ENCODE measurements around the gene LRFN3. TPM values are rescaled to one million over a fixed set of nuclear protein-coding genes. Genes with fewer than 3 reads are reported as not detected.
A peak's percentile ranks its signal among the peaks of the same experiment; 100 is the strongest.

LRFN3 gene
- total RNA-seq, 1 experiment from 2014 or later, result 14.6 TPM

DNA sequence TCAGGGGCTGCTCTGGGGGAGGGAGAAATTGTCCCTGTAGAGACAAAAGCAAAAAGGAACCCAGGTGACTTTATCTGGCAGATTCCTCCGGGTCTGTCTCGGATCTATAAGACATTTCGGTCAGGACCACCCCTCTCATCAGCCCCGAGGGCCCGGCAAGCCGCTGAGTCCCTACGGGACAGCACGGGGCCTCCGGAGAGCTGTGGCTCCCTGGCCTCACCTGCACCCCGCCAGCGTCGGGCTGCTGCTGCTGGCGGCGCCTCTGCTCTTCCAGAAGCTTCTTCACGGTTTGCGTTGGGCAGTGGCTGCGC lies 37.7 kb upstream of the LRFN3 start:
- peak overlapping the region; percentile 73 for H3K4me3 ChIP-seq (ENCODE audit: low read depth, low read length, poor library complexity, severe bottlenecking)
- TF ChIP-seq, protein P1, sequence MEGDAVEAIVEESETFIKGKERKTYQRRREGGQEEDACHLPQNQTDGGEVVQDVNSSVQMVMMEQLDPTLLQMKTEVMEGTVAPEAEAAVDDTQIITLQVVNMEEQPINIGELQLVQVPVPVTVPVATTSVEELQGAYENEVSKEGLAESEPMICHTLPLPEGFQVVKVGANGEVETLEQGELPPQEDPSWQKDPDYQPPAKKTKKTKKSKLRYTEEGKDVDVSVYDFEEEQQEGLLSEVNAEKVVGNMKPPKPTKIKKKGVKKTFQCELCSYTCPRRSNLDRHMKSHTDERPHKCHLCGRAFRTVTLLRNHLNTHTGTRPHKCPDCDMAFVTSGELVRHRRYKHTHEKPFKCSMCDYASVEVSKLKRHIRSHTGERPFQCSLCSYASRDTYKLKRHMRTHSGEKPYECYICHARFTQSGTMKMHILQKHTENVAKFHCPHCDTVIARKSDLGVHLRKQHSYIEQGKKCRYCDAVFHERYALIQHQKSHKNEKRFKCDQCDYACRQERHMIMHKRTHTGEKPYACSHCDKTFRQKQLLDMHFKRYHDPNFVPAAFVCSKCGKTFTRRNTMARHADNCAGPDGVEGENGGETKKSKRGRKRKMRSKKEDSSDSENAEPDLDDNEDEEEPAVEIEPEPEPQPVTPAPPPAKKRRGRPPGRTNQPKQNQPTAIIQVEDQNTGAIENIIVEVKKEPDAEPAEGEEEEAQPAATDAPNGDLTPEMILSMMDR (conservative IDR thresholded peaks at IDR 0.05; ENCODE audit: low read depth, low read length), result no peak
- no peak for TF ChIP-seq EZH2 (IDR thresholded peaks at IDR 0.05; ENCODE audit: borderline replicate concordance, low read depth, low read length, poor library complexity, severe bottlenecking)
- H3K36me3 ChIP-seq (ENCODE audit: insufficient read depth, low read length, poor library complexity, severe bottlenecking), result peaks cover 19% of the 10 kb centered on the region
- ChIA-PET CTCF (no interaction called here), POLR2A (ENCODE audit: low non-redundant PET) (no interaction called here)
- no peaks in the 10 kb centered on the region for H3K27me3 ChIP-seq (replicated peaks; ENCODE audit: insufficient read depth, low read depth, low read length, poor library complexity)
- intact Hi-C loops (cut with micrococcal nuclease; ENCODE audit: unreplicated experiment), result no loop called here
- H3K9me3 ChIP-seq (ENCODE audit: low read depth, low read length, poor library complexity, severe bottlenecking), result no peaks in the 10 kb centered on the region
- peaks cover 35% of the 10 kb centered on the region for H3K4me1 ChIP-seq (ENCODE audit: insufficient read depth, low read length, poor library complexity, severe bottlenecking)
- DNase-seq (ENCODE audit: low spot score), result no peak
- H3K27ac ChIP-seq (ENCODE audit: low read depth, low read length, poor library complexity, severe bottlenecking), result peak overlapping the region; percentile 80
- BruUV-seq (replicated peaks), result no TSS peak

DNA sequence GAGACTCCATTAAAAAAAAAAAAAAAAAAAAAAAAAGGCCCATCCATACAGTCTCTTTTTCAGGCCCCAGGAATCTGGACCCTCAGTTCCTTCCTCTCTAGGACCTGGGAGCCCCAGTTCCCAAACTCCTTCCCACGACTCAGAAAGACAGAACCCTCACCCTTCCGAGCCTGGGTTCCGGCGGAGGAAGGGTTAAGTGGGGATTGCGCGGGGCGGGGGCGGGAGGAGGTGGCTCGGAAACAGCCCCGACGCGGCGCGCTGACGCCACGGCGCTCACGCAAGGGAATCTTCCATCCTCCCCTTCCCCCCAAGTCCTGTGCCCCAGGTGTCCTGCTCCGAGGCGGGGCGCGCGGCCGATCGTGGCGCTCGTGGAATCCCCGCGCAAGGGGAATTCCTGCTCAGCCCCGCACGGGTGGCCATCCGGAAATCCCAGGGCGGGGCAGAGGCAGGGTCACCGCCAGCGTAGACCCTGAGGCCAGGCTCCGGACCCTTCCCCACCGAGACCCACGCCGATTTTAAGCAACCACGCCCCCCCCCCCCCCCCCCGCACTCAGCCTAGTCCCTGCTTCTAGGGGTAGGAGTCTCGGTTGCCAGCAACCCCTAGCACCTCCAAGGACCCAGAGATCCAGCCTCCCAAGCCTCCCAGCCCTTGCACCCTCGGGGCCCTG lies 36.5 kb upstream of the LRFN3 start:
- peak overlapping the region; percentile 73 for H3K4me3 ChIP-seq (ENCODE audit: low read depth, low read length, poor library complexity, severe bottlenecking)
- peak overlapping the region; percentile 80 for H3K27ac ChIP-seq (ENCODE audit: low read depth, low read length, poor library complexity, severe bottlenecking)
- BruUV-seq (replicated peaks), result no TSS peak
- H3K27me3 ChIP-seq (replicated peaks; ENCODE audit: insufficient read depth, low read depth, low read length, poor library complexity), result no peaks in the 10 kb centered on the region
- TF ChIP-seq, protein P1 (conservative IDR thresholded peaks at IDR 0.05; ENCODE audit: low read depth, low read length), result no peak
- TF ChIP-seq EZH2 (IDR thresholded peaks at IDR 0.05; ENCODE audit: borderline replicate concordance, low read depth, low read length, poor library complexity, severe bottlenecking), result no peak
- peaks cover 42% of the 10 kb centered on the region for H3K4me1 ChIP-seq (ENCODE audit: insufficient read depth, low read length, poor library complexity, severe bottlenecking)
- no peaks in the 10 kb centered on the region for H3K9me3 ChIP-seq (ENCODE audit: low read depth, low read length, poor library complexity, severe bottlenecking)
- DNase-seq (ENCODE audit: low spot score), result peak; percentile 94
- intact Hi-C loops (cut with micrococcal nuclease; ENCODE audit: unreplicated experiment), result loop anchor here (1.0 kb wide), 1 partner anchor 32 kb away; no protein-coding TSS in a partner anchor
- H3K36me3 ChIP-seq (ENCODE audit: insufficient read depth, low read length, poor library complexity, severe bottlenecking), result peaks cover 19% of the 10 kb centered on the region
- CTCF ChIA-PET, result no interaction called here
- POLR2A ChIA-PET (ENCODE audit: low non-redundant PET), result no interaction called here

DNA sequence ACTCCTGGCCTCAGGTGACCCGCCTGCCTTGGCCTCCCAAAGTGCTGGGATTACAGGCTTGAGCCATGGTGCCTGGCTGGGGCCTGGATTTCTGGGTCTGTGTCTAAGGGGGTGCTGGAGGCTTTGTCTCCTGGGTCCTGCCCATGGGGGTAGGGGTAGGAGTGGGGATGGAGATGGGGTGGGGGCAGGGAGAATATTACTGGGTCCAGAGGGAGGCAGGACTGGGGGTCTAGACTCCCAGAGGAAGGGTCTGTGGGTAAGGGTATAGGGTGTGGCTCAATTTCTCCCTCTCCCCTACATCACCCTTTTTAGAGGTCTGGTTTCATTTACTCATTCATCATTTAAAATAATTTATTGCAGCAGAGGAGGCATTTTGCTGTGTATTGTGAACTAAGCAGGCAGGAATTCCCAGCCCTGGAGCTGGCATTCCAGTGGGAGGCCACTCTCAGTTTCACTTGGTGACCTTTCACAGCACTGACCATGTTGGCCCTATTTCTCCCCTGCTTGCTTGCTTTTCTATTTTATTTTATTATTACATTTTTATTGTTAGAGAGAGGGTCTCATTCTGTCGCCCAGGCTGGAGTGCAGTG lies 35.0 kb upstream of the LRFN3 start:
- no peak for TF ChIP-seq EZH2 (IDR thresholded peaks at IDR 0.05; ENCODE audit: borderline replicate concordance, low read depth, low read length, poor library complexity, severe bottlenecking)
- TF ChIP-seq, protein P1 (conservative IDR thresholded peaks at IDR 0.05; ENCODE audit: low read depth, low read length), result no peak
- DNase-seq (ENCODE audit: low spot score), result no peak
- intact Hi-C loops (cut with micrococcal nuclease; ENCODE audit: unreplicated experiment), result no loop called here
- POLR2A ChIA-PET (ENCODE audit: low non-redundant PET), result interaction anchor here (0.6 kb wide), 1 partner anchor 251 kb away, joined by 7 read pairs; no protein-coding TSS in a partner anchor
- no TSS peak for BruUV-seq (replicated peaks)
- Histone ChIP-seq H3K4me3 (ENCODE audit: low read depth, low read length, poor library complexity, severe bottlenecking) (peak overlapping the region; percentile 73), H3K36me3 (ENCODE audit: insufficient read depth, low read length, poor library complexity, severe bottlenecking) (peaks cover 17% of the 10 kb centered on the region), H3K27ac (ENCODE audit: low read depth, low read length, poor library complexity, severe bottlenecking) (peak overlapping the region; percentile 80), H3K4me1 (ENCODE audit: insufficient read depth, low read length, poor library complexity, severe bottlenecking) (peaks cover 42% of the 10 kb centered on the region), H3K9me3 (ENCODE audit: low read depth, low read length, poor library complexity, severe bottlenecking) (no peaks in the 10 kb centered on the region), H3K27me3 (replicated peaks; ENCODE audit: insufficient read depth, low read depth, low read length, poor library complexity) (no peaks in the 10 kb centered on the region)
- CTCF ChIA-PET, result no interaction called here

All from A673 (cell line).